ENCODE measurements around the gene GPR146. TPM values are rescaled to one million over a fixed set of nuclear protein-coding genes. Genes with fewer than 3 reads are reported as not detected.

The GPR146 gene
- total and polyA plus RNA-seq, 2 of the 4 experiments (the other 2 are of a cell fraction) = 2.2 to 3.4 TPM

- in situ Hi-C loops (cut with MboI; ENCODE audit: low sequenced_read_pairs) (no loop called here), intact Hi-C loops (cut with micrococcal nuclease) (no loop called here), dilution Hi-C loops (cut with HindIII; ENCODE audit: low sequenced_read_pairs, unreplicated experiment) (no loop called here)
- Histone ChIP-seq H2AFZ (replicated peaks; ENCODE audit: low read length, poor library complexity) (no peak overlapping the region), H4K5ac (ENCODE audit: low read depth, low read length) (no peak overlapping the region), H3K9me3 (ENCODE audit: control insufficient read depth, insufficient read depth, low read length) (no peaks in the 10 kb centered on the region), H3K14ac (replicated peaks; ENCODE audit: low read depth, low read length) (no peak overlapping the region), H3K9me1 (ENCODE audit: insufficient read depth, low read length) (peaks cover 4% of the 10 kb centered on the region; the same call in 1 of the 2 replicates), H3K23ac (ENCODE audit: low read depth, low read length) (no peak overlapping the region), H2BK120ac (ENCODE audit: low read depth, low read length) (no peak overlapping the region), H2AK9ac (replicated peaks; ENCODE audit: low read depth, low read length, poor library complexity) (no peak overlapping the region), H3K4ac (ENCODE audit: low read depth, low read length) (no peak overlapping the region), H3K4me2 (ENCODE audit: low read depth, low read length) (no peak overlapping the region), H4K91ac (ENCODE audit: insufficient read depth, low read depth, low read length) (no peak overlapping the region), H3K4me3 (ENCODE audit: insufficient read depth, low read depth, low read length) (no peak overlapping the region), H3K56ac (ENCODE audit: extremely low read depth, insufficient read depth, low read length) (no peak overlapping the region), H3K27me3 (ENCODE audit: control insufficient read depth, insufficient read depth, low read length) (no peaks in the 10 kb centered on the region), H3K27ac (ENCODE audit: insufficient read depth, low read length) (no peak overlapping the region), H3K4me1 (ENCODE audit: control insufficient read depth, insufficient read depth, low read length) (peaks cover 8% of the 10 kb centered on the region; the same call in 1 of the 2 replicates), H2BK15ac (ENCODE audit: low read depth, low read length) (no peak overlapping the region), H2AK5ac (ENCODE audit: low read depth, low read length) (no peak overlapping the region), H4K20me1 (ENCODE audit: insufficient read depth, low read length) (peaks cover 55% of the 10 kb centered on the region), H3K36me3 (ENCODE audit: control insufficient read depth, insufficient read depth, low read length) (peaks cover 3% of the 10 kb centered on the region; the same call in 1 of the 2 replicates), H3K18ac (ENCODE audit: low read depth, low read length) (no peak overlapping the region), H2BK5ac (ENCODE audit: low read depth, low read length, poor library complexity, severe bottlenecking) (no peak overlapping the region), H3K9ac (ENCODE audit: low read depth, low read length) (no peak overlapping the region), H4K8ac (ENCODE audit: low read depth in 2 of 2, low read length in 2 of 2) (no peak overlapping the region), H2BK20ac (ENCODE audit: low read depth, low read length) (no peak overlapping the region), H3K79me1 (ENCODE audit: low read depth in 1 of 2, low read length in 2 of 2) (peaks cover 0 to 12% of the 10 kb centered on the region in 2 experiments; a peak in 1 of 4 replicates)
- TF ChIP-seq MXI1 (IDR thresholded peaks at IDR 0.05; ENCODE audit: borderline replicate concordance, low read depth, low read length) (no peak), RFX5 (IDR thresholded peaks at IDR 0.05; ENCODE audit: low read depth, low read length) (no peak), BHLHE40 (IDR thresholded peaks at IDR 0.05; ENCODE audit: low read depth, low read length) (no peak), CTCF (conservative IDR thresholded peaks at IDR 0.05; ENCODE audit: low read depth, low read length) (no peak), SMC3 (IDR thresholded peaks at IDR 0.05; ENCODE audit: low read depth, low read length) (no peak), NFE2L2 (IDR thresholded peaks at IDR 0.05; ENCODE audit: low read depth, low read length) (no peak), CHD1 (IDR thresholded peaks at IDR 0.05; ENCODE audit: low read depth, low read length) (no peak), MAZ (IDR thresholded peaks at IDR 0.05; ENCODE audit: borderline replicate concordance, low read depth, low read length) (no peak), CEBPB (IDR thresholded peaks at IDR 0.05; ENCODE audit: low read depth, low read length) (no peak), ELK1 (IDR thresholded peaks at IDR 0.05; ENCODE audit: borderline replicate concordance, low read depth, low read length) (no peak), RCOR1 (IDR thresholded peaks at IDR 0.05; ENCODE audit: insufficient replicate concordance, low read length) (no peak), MAFK (IDR thresholded peaks at IDR 0.05; ENCODE audit: low read depth, low read length) (no peak), FOS (IDR thresholded peaks at IDR 0.05; ENCODE audit: low read depth, low read length) (no peak), POLR2A (IDR thresholded peaks at IDR 0.05; ENCODE audit: low read depth, low read length) (no peak), USF2 (IDR thresholded peaks at IDR 0.05; ENCODE audit: low read depth, low read length) (no peak), RAD21 (IDR thresholded peaks at IDR 0.05; ENCODE audit: low read length) (no peak)
- WGBS, 2 experiments (ENCODE audit: extremely low coverage in 2 of 2, insufficient read length in 1 of 2) = 92% methylated on average over 10 of the region's 27 CpGs; no CpG with 5 or more reads in 1 of the 2 experiments
- ATAC-seq (ENCODE audit: low read depth) (no peak), DNase-seq (no peak)
- ChIA-PET POLR2A (ENCODE audit: unreplicated experiment) (no interaction called here), CTCF (no interaction called here)
- no TSS peak for BruUV-seq (replicated peaks)
These were observed 12.6 kb downstream of the GPR146 start for GRCh38 chr7:1056785-1057410.
